Stomach smooth muscle (tissue), 2 donors: Measurements from ENCODE around the gene LRRC32.
"Not testable (repeated sequence)": the region's sequence is repeated elsewhere in the genome, so short reads cannot be mapped to it uniquely, and the experiment has no call there.

ENCODE experiments used
- H3K27ac ChIP-seq: one replicate; pipeline ENCODE4 v1.7.0; 2013; ENCODE audit warnings: mild to moderate bottlenecking, low read length, inconsistent platforms
- H3K27me3 ChIP-seq, 2 donors: one replicate each; pipeline ENCODE4 v1.7.0; 2013; ENCODE audit warnings: low read length in 2 of 2; ENCODE audit not compliant: insufficient read depth in 2 of 2, control insufficient read depth in 1 of 2
- H3K36me3 ChIP-seq, 2 donors: one replicate each; pipeline ENCODE4 v1.7.0; 2013; ENCODE audit warnings: low read length in 2 of 2; ENCODE audit not compliant: control insufficient read depth in 2 of 2, insufficient read depth in 2 of 2
- H3K4me1 ChIP-seq: one replicate; pipeline ENCODE4 v1.7.0; 2013; ENCODE audit warnings: low read length; ENCODE audit not compliant: control insufficient read depth, insufficient read depth
- H3K4me3 ChIP-seq, 2 donors: one replicate each; pipeline ENCODE4 v1.7.0; 2013; ENCODE audit warnings: low read length in 2 of 2
- H3K9ac ChIP-seq, 2 donors: one replicate each; pipeline ENCODE4 v1.7.0; 2013; ENCODE audit warnings: low read length in 2 of 2, mild to moderate bottlenecking in 1 of 2
- H3K9me3 ChIP-seq, 2 donors: one replicate each; pipeline ENCODE4 v1.7.0; 2013; ENCODE audit warnings: low read length in 2 of 2; ENCODE audit not compliant: control insufficient read depth in 2 of 2
- donor health status: healthy.
- donor health status: Pancreatic carcinoma.

LRRC32 gene

GRCh38 chr11:76625472-76626186 lies 44.9 kb downstream of the LRRC32 start:
- Histone ChIP-seq H3K36me3 (no peaks in the 10 kb centered on the region), H3K27me3 (no peaks in the 10 kb centered on the region), H3K9me3 (peaks cover 0 to 10% of the 10 kb centered on the region in 2 donors), H3K27ac (no peak overlapping the region), H3K4me1 (peaks cover 16% of the 10 kb centered on the region), H3K9ac (no peak overlapping the region), H3K4me3 (no peak overlapping the region)

GRCh38 chr11:76624500-76625379 lies 45.8 kb downstream of the LRRC32 start:
- Histone ChIP-seq H3K9ac (no peak overlapping the region), H3K4me3 (no peak overlapping the region), H3K27me3 (no peaks in the 10 kb centered on the region), H3K4me1 (peaks cover 7% of the 10 kb centered on the region), H3K27ac (no peak overlapping the region), H3K36me3 (no peaks in the 10 kb centered on the region), H3K9me3 (peaks cover 0 to 10% of the 10 kb centered on the region in 2 donors)

- Histone ChIP-seq H3K4me1 (no peaks in the 10 kb centered on the region), H3K9me3 (peaks cover 0 to 10% of the 10 kb centered on the region in 2 donors), H3K27ac (no peak overlapping the region), H3K9ac (no peak overlapping the region), H3K36me3 (no peaks in the 10 kb centered on the region), H3K27me3 (no peaks in the 10 kb centered on the region), H3K4me3 (no peak overlapping the region)
These were observed 46.6 kb downstream of the LRRC32 start for GRCh38 chr11:76623884-76624419.

- no peaks in the 10 kb centered on the region for H3K4me1 ChIP-seq
- no peak overlapping the region for H3K27ac ChIP-seq
- H3K4me3 ChIP-seq = no peak overlapping the region
- H3K27me3 ChIP-seq = no peaks in the 10 kb centered on the region
- H3K36me3 ChIP-seq = no peaks in the 10 kb centered on the region
- H3K9ac ChIP-seq = no peak overlapping the region
- peaks cover 0 to 10% of the 10 kb centered on the region in 2 donors for H3K9me3 ChIP-seq
These were observed 47.2 kb downstream of the LRRC32 start for GRCh38 chr11:76623171-76623883.

GRCh38 chr11:76622493-76623094 lies 48.0 kb downstream of the LRRC32 start:
- Histone ChIP-seq H3K9me3 (peaks cover 0 to 10% of the 10 kb centered on the region in 2 donors), H3K27ac (no peak overlapping the region), H3K27me3 (no peaks in the 10 kb centered on the region), H3K9ac (no peak overlapping the region), H3K36me3 (no peaks in the 10 kb centered on the region), H3K4me1 (no peaks in the 10 kb centered on the region), H3K4me3 (no peak overlapping the region)

GRCh38 chr11:76621868-76622267 lies 48.7 kb downstream of the LRRC32 start:
- H3K36me3 ChIP-seq = no peaks in the 10 kb centered on the region
- H3K9ac ChIP-seq = no peak overlapping the region
- H3K9me3 ChIP-seq = peaks cover 0 to 10% of the 10 kb centered on the region in 2 donors
- H3K4me1 ChIP-seq = no peaks in the 10 kb centered on the region
- no peaks in the 10 kb centered on the region for H3K27me3 ChIP-seq
- no peak overlapping the region for H3K27ac ChIP-seq
- no peak overlapping the region for H3K4me3 ChIP-seq

- Histone ChIP-seq H3K4me1 (peaks cover 4% of the 10 kb centered on the region), H3K27ac (no peak overlapping the region), H3K27me3 (no peaks in the 10 kb centered on the region), H3K36me3 (no peaks in the 10 kb centered on the region), H3K9ac (no peak overlapping the region), H3K4me3 (no peak overlapping the region), H3K9me3 (peaks cover 0 to 10% of the 10 kb centered on the region in 2 donors)
These were observed 49.1 kb downstream of the LRRC32 start for GRCh38 chr11:76621466-76621865.

GRCh38 chr11:76620489-76620888 lies 50.1 kb downstream of the LRRC32 start:
- H3K9me3 ChIP-seq = peaks cover 0 to under 1% of the 10 kb centered on the region in 2 donors
- peaks cover 8% of the 10 kb centered on the region for H3K4me1 ChIP-seq
- H3K36me3 ChIP-seq = no peaks in the 10 kb centered on the region
- H3K4me3 ChIP-seq = no peak overlapping the region
- no peak overlapping the region for H3K9ac ChIP-seq
- H3K27me3 ChIP-seq = no peaks in the 10 kb centered on the region
- H3K27ac ChIP-seq = no peak overlapping the region

GRCh38 chr11:76619801-76620200 lies 50.7 kb downstream of the LRRC32 start:
- H3K4me1 ChIP-seq = peaks cover 12% of the 10 kb centered on the region

More at GRCh38 chr11:76619801-76620200, 50.7 kb downstream of the LRRC32 start:
- not testable (repeated sequence) for H3K9ac ChIP-seq, H3K27ac ChIP-seq, H3K36me3 ChIP-seq, H3K27me3 ChIP-seq, H3K9me3 ChIP-seq, H3K4me3 ChIP-seq
